Endometrium (tissue), 2 donors: ENCODE measurements around the gene FAM98B.
"Not testable (repeated sequence)": the region's sequence is repeated elsewhere in the genome, so short reads cannot be mapped to it uniquely, and the experiment has no call there.

Source experiments
- FAIRE-seq: peaks from 2 replicates; lab custom pipeline; 2012; peaks lifted over from hg19 to GRCh38; lab: Jason Lieb, UNC
- donor health status: control.
- donor health status: control.

Gene FAM98B

DNA sequence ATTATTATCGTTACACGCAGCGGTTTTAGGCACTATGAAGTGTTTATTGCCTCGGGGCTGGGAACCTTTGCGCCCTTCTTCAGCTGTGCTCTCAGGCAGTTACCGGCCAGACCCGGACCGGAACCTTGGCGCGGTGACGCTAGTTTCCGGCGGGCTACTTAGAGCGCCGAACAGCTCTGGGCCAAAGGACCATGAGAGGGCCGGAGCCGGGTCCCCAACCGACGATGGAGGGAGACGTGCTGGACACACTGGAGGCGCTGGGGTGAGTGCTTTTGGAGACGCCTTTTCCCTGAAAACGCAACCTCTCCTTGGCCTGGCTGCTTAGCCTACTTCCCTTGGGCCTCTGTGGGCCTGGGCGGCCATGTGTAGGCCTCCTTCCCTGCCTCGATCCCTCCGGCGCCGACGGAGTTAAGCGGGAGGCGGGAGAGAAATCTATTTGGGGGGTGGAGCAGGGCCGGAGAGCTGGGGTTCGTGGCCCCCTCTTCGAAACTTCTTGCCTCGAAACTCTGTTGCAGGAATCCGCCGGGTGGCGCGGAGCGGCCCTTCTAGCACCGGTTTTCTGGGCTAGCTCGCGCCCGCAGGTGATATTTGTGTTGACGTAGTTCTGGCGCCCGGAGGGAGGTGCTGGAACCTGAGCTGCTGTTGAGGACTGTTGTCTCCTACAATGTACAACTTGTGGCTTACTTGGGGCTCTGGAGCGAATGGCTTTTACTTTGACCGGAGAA lies at the start of gene FAM98B:
FAM98B (plus strand) TSS at position 157 of the 725 bp plus-strand sequence; CDS start at position 192, 35 bp downstream.
- FAIRE-seq, result peak; percentile 73

DNA sequence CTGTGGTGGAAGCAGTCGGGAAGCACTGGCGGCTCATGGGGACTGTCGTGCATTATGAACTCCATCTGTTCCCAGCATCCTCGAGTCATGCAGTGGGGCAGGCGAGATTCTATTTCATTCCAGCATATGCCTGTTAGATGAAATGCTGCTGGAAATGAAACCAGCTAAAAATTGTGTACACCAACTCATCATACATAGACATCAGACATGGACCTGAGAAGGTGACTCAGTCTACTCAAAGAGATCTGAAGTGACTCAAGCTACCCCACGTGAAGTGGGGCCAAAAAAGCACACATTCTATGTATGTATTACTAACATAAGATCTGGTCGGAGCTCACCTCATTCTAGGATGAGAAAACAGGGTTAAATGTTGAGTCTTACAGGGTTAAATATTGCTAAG lies 47.5 kb upstream of the FAM98B start:
- FAIRE-seq, result no peak

DNA sequence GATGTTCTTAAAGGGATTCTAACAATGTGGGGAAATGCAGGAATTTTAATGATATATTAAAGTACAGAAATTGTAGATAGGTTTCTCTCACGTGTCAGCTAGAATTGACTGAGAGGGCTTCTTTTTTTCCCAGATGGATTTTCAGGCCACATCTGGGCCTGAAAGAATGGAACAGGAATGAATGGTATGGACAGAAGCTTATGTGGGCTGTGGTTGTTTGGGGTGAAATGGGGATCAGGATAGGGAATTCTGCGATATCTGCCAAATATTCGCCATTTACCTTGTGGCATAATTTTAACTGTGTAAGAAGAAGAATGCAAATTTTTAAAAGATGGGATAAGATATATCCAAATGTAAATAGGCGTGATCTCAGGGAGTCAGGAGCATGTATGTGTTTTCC lies 45.4 kb upstream of the FAM98B start:
- FAIRE-seq, result no peak

DNA sequence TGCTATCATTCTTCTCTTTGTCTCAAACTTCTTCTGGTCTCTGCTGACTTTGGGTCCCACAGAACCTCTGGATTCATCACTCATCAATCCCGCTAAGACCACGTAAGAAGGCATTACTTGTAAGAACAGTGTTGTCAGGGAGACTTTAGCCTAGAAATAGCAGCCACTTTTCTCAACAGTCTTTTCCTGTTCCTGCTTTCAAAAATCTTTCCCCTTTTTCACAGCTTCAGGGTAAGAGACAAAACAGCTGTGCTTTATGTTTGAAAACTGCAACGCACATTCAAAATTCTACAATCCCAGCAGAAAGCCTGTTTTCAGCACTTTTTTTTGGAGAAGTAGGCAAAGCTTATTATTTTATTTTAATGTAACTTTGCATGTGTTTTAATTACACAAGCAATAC lies 42.0 kb upstream of the FAM98B start:
- no peak for FAIRE-seq

DNA sequence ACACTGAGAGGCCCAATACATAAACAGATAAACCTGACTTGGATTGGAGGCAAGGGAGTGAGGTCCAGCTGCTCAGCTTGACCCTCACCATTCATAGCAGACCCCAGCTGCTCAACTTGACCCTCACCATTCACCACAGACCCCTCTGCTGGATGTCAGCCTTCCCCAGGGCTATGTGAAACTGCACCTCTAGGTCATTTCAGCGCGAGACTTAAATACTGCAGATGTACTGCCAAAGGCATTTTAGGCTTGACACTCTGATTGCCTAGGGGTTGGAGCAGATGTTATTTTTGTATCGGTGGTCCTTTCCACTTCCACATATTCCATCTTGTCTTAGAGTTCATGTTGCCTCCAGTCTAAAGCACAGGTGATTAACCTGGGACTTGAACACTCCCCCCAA lies 41.5 kb upstream of the FAM98B start:
- FAIRE-seq, result no peak

DNA sequence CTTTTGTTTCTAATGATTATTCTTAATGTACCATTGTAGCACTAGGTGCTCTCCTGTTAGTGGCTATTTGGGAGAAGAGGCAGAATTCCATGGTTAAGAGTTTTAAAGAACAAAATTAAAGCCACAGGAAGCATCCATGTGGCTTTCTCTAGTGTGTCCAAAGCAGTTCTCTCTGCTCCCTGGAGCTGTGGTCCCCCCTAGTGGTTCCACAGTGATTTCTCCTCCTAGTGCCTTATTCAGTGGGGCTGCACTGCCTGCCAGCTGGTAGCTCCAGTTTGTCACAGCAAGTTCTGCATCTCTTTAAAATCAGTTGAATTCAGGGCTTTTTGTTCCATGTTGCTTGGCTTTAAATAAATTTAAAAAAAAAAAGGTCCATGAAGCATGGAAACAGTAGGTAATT lies 39.6 kb upstream of the FAM98B start:
- peak; percentile 21 for FAIRE-seq

DNA sequence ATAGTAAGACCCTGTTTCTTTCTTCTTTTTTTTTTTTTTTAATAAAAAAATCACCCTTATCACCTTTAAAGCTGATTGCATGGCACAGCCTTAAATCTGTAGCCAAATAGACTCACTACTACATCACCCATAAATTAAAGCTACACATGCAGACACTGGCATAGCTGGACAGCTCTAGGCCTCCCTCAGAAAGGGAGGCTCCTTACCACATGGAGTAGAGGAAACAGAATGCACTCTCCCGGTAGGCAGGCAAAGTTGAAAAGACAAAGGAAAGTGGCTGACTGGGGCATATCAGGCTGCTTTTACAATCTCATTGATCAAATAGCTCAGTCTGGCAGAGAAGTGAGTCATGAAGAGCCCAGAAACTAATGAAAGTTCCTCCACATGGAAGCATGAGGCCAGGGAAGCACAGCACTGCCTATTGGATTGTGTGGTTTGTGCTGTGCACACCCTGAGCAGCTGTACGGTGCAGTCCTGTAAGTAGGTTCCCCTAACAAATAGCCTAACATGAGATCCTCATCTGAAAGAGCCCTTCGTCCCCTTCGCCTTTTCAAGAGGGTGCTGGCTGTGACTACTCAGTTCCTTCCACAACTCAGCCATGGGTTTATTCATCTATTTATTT lies 32.7 kb upstream of the FAM98B start:
- no peak for FAIRE-seq

DNA sequence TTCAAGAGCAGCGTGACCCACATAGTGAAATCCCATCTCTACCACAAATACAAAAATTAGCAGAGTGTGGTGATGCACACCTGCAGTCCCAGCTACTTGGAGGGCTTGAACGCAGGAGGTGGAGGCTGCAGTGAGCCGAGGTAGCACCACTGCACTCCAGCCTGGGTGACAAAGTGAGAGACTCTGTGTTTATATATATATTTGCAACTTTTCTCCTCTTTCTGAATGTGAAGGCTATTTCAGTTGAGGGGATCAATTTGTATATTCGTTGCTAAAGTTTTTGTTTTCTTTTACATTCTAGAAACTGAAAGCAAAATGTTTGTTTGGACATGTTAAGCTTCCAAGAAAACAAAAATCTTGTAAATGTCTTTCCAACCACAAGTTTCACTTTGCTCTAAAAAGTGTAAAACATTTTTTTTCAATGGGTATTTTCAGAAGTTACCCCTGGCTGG lies 29.8 kb upstream of the FAM98B start:
- peak; percentile 74 for FAIRE-seq

DNA sequence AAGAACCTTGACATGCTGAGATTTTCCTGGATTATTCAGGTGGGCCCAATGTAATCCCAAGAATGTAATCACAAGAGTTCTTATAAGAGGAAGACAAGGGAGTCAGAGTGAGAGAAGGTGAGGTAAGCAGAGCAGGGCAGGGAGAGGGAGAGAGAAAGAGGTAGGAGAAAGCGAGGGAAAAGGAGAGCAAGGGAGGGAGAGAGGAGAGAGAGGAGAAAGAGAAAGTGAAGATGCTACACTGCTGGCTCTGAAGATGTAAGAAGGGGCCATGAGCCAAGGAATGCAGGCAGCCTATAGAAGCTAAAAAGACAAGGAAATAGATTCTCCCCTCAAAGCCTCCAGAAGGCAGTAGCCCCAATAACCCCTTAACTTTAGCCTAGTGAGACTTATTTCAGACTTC lies 28.7 kb upstream of the FAM98B start:
- no peak for FAIRE-seq

DNA sequence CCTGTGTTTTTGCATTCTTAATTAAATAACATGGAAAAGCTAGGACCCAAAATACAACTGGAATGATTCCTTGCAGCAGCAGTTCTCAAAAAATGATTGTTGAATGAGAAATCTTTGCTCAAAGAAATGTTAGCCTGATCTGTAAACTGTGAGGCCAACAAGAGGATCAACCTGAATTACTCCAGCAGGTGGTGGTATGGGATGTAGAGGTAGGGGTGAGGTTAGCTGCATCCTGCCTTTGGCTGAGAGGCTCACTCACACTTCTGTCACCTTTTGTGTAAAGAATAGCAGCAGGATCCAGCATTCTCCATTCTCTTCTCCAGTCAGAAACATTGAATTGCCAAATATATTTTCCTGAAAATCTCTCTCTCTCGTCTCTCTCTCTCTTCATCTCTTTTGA lies 26.5 kb upstream of the FAM98B start:
- FAIRE-seq, result no peak

DNA sequence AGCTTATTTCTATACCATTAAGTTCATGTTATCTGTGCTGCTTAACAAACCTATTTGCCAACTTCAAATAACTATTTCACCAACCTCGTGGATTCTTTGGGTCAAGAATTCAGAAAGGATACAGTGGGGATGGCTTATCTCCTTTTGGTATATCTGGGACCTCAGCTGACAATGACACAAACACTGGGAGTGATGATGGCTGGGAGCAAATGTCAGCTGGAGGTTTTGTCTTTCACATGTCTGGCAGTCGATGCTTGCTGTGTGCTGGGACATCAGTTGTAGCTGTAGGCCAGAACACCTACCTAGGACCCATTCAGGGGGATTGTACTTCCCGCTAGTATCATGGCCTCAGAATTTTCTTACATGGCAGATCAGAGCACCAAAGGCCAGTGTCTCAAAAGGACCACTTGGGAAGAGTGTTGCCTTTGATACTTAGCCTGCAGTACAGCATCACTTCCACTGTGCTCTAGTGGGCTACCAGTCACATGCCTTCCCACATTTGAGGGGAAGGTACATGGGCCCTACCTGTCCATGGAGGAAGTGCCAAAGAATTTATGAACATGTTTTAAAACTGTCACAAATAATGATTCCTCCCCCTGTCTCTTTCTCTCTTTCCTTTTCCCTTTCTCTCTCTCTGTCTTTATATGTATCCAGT lies 23.7 kb upstream of the FAM98B start:
- FAIRE-seq, result no peak

DNA sequence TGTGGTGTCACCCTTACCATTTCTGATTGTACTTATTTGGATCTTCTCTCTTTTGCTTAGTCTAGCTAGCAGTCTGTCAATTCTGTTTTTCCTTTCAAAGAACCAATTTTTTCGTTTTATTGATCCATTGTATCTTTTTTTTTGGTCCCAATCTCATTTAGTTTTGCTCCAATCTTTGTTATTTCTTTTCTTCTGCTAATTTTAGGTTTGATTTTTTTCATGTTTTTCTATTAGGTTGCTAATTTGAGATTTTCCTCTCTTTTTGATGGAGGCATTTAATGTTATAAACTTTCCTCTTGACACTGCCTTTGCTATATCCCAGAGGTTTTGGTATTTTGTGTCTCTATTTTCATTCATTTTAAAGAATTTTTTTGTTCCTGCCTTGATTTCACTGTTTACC lies 16.9 kb upstream of the FAM98B start:
- FAIRE-seq, result no peak

DNA sequence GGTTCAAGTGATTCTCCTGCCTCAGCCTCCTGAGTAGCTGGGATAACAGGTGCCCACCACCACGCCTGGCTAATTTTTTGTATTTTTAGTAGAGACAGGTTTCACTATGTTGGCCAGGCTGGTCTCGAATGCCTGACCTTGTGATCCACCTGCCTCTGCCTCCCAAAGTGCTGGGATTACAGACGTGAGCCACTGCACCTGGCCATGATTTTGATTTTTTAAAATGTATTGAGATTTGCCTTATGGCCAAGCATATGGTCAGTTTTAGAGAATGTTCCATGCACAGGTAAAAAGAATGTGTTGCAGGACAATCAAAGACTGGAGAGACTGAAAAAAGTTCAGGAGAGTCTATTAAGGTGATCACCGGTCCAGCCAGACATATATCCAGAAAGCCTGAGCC lies 16.3 kb upstream of the FAM98B start:
- not testable (repeated sequence) for FAIRE-seq

DNA sequence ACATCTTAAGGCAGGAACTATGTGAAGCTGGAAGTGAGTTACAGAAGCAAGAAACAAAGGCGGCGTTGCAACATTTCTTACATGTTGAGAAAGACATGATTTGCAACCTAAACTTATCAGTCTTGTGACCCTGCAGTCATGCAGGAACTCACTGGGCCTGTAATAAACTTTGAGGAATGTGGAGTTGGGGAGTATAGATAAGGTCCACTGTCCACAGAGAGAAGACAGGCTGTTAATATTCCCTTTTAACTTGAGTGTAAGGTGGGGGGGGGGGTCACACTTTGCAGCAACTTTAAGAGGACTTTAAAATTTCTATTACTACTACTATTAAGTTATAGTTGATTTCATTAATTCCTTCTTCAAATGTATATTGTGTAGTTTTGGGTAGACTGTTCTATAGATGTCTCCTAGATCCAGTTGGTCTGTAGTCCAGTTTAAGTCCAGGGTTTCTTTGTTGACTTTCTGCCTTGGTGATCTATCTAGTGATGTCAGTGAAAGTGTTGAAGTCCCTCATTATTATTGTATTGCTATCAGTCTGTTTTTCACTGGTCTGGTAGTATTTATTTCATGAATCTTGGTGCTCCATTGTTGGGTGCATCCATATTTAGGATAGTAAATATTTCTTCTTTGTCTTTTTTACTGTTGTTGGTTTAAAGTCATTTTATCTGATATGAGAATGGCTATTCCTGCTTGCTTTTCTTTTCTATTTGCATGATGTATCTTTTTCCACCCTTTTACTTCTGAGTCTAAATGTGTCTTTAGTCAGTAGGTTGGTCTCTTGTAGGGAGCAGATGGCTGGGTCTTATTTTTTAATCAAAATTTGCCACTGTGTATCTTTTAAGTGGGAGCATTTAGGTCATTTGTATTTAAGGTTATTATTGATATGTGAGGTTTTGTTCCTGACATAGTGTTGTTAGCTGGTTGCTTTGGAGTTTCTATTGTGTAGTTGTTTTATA lies 15.6 kb upstream of the FAM98B start:
- no peak for FAIRE-seq

DNA sequence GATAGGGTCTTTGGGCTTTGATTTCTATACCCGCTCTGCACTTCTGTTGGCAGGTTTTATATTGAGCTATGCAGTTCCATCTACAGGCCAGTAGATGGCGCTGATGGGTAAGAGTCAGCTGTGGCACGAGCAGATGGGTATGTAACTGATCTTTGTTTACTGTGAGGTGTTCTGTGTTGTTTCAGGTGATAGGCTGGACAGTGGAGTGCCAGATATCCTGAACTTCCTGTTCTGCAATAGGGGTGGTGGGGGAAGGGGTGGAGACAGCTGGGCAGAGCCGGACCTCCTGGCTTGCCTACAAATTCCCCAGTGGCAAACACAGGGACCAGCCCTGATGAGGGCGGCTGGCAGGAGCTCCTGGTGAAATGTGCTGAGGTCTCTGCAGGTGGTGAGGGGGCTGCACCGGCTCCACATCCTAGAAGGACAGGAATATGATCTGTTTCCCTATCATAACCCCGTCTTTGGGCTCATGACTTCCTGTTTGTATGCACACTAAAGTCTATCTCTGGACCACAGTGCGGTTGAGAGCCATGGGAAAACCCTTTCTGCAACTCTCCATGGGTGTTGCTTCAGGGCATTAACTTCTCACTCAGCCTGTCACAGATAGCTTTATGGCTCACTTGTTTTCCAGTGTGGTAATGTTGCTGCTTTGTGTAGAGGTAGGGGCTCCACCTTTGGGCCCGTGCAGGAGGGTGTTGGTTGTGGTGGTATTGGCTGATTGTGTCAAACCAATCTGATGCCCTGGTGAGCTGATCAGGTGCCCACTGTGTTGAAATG lies 13.4 kb upstream of the FAM98B start:
- peak; percentile 29 for FAIRE-seq

DNA sequence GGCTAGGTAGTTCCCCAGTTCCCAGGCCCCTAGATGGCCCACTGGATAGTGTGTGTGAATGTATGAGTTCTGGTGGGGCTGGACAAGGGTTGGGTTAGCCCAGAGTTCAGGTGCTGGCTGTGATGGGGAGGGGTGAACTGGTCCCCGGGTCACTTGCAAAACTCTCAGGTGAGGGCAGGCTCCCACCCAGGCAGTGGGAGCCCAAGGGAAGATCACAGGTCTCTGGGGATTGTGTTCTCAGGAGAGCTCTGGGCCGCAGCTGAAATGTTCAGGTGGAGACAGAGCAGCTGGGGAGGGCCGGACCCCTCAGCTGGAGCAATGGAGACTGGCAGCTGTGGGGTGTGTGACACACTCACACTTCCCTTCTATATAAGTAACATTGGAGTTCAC lies 12.8 kb upstream of the FAM98B start:
- FAIRE-seq, result no peak

DNA sequence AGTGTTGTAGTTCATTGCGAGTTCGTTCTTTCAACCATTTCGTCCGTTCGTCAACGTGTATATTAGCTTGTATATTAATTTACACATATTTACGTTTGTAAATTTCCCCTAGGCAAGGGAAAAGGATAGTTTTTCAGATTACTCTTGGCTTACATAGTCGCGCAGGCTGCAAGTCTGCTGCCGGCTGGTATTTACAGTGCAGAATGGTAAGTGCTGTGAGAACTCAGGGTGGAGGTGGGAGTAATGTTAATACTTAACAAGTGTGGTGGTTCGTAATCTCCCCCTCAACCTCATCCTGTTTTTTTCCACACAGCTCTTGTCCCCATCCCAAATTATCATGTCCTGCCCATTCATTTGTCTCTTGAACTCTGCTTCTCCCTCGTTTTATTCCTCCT lies 766 bp downstream of the FAM98B start:
- FAIRE-seq, result no peak

DNA sequence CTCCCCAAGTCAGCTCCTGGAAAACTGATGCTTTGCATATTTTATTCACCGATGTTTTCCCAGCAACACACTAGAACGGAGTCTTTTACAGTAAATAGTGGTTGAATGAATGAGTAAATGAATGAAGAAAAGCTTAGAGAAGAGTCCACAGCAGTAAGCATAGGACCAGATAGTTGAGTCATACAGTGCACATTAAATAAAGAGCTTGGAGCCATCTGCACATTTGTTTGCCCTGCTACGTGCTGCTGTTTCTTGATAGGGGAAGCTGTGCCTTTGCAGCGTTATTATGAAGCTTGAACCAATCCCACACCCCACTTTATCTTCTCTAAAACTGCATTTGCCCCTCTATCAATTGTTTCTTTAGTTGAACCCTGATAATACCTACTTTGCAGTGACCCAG lies 1.2 kb downstream of the FAM98B start:
- FAIRE-seq, result no peak

DNA sequence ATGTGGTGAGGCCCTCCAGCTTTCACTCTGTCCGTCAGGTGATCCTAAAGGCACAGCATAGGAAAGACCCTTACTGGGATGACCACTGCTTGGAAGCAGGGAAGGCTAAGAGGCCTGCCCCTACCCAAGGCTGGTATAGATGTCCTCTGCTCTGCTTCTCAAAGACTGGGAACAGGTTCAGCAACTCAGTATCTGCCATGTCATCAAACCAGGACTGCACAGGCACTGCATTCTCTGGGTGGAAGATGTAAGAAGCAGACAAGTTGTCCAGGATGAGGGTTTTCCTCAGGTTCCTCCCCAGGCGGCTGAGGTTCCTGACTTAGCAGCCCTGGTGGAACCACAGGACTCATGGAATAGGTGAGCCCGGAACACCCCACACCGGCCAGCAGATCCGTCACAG lies 4.7 kb downstream of the FAM98B start:
- FAIRE-seq, result no peak

DNA sequence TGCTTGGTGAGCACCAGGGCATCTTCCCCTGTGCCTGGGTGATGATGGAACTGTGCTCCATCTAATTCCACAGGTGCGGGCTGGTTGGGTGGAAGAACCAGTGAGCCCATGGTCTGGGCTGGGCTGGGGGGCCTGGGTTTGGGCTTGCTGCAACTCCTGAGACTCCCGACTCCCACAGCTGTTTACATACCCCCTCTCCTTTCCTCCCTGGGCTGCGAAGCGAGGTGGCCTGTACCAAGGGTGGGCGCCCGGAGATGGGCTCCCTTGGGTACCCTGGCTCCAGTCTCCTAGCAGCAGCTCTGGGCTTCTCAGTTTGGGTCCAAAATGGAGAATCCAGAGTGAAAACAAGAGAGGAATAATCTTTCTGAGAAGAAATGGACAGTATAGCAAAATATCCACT lies 5.6 kb downstream of the FAM98B start:
- no peak for FAIRE-seq

DNA sequence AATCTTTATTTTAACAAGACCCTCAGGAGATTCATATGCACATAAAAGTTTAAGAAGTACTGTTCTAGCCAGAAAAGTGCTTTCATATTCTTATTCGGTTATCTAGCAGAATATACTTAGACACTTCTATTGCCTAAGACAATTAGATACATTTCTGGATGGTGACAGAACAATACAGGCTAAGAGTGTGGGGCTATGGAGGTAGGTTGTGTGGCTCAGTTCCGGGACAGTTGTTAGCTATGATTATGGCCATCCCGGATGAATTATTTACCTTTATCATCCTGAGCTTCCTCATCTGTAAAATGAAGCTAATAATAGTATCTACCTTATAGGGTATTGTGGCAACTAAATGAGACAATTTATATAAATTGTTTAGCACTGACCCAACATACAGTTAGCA lies 6.6 kb downstream of the FAM98B start:
- FAIRE-seq, result no peak
